Endothelial cell of umbilical vein (primary cell): ENCODE measurements around the gene AMELX. TPM values are rescaled to one million over a fixed set of nuclear protein-coding genes. Genes with fewer than 3 reads are reported as not detected.

Experiments
- BruUV-seq: library from RNA; stranded (reverse); fragments of 400-500 nt; replicated peaks from 2 replicates; lab custom pipeline; 2021; lab: Mats Ljungman, UMichigan
- CTCF ChIA-PET: fragments of 300-600, 350-600 bp; sonication (Branson Sonifier 250); formaldehyde crosslinking; loops from one replicate; lab custom pipeline; 2021; ENCODE audit warnings: antibody characterized with exemption, inconsistent platforms; lab: Charles Lee
- POLR2A ChIA-PET: fragments of 300-600, 350-600 bp; sonication (Branson Sonifier 250); formaldehyde crosslinking; loops from one replicate; lab custom pipeline; 2021; ENCODE audit warnings: antibody characterized with exemption, inconsistent platforms; lab: Charles Lee
- DNase-seq: peaks from one replicate; pipeline ENCODE4 v3.0.0-alpha.2; 2011; ENCODE audit warnings: low read depth, low spot score
- FAIRE-seq: peaks from 2 replicates; lab custom pipeline; 2011; peaks lifted over from hg19 to GRCh38; lab: Jason Lieb, UNC
- H2AFZ ChIP-seq: 2 replicates; pipeline ENCODE4 v1.6.0; 2012; ENCODE audit warnings: low read depth, low read length, control low read depth, inconsistent platforms
- H3K27ac ChIP-seq: 2 replicates; pipeline ENCODE4 v1.5.1; 2011; ENCODE audit warnings: low read depth, mild to moderate bottlenecking, control low read depth, low read length, moderate library complexity; ENCODE audit not compliant: insufficient read depth
- H3K27me3 ChIP-seq, 2 experiments: 2 replicates each; pipeline versions ENCODE4 v1.6.0 to v1.6.1; 2011; ENCODE audit warnings: low read length in 2 of 2, mixed read lengths in 1 of 2; ENCODE audit not compliant: control insufficient read depth in 2 of 2, insufficient read depth in 2 of 2
- H3K36me3 ChIP-seq, 2 experiments: 2 replicates in 1 of 2; 3 replicates in 1 of 2; pipeline ENCODE4 v1.5.1; 2011; ENCODE audit warnings: low read length in 2 of 2, mild to moderate bottlenecking in 1 of 2, moderate library complexity in 1 of 2; ENCODE audit not compliant: control insufficient read depth in 2 of 2, insufficient read depth in 2 of 2; ENCODE audit errors: extremely low read depth in 1 of 2
- H3K4me1 ChIP-seq: 3 replicates; pipeline ENCODE4 v1.5.1; 2011; ENCODE audit warnings: mild to moderate bottlenecking, low read length; ENCODE audit not compliant: control insufficient read depth, insufficient read depth; ENCODE audit errors: extremely low read depth
- H3K4me2 ChIP-seq: 2 replicates; pipeline ENCODE4 v1.6.1; 2011; ENCODE audit warnings: low read length, control low read depth, mixed read lengths; ENCODE audit not compliant: insufficient read depth
- H3K4me3 ChIP-seq, 3 experiments: fragments of 200-600 bp in 1 of 3; sonication (generic), shearing (Covaris generic) in 1 of 3; replicated peaks in 1 of 3; 2 replicates each; pipeline ENCODE4 v1.5.1; 2011 to 2016; ENCODE audit warnings: control low read depth in 3 of 3, low read length in 3 of 3, mild to moderate bottlenecking in 2 of 3, inconsistent platforms in 1 of 3, low read depth in 1 of 3, moderate library complexity in 1 of 3; ENCODE audit not compliant: insufficient read depth in 1 of 3
- H3K79me2 ChIP-seq: 2 replicates; pipeline ENCODE4 v1.6.0; 2012; ENCODE audit warnings: low read length, inconsistent platforms; ENCODE audit not compliant: control insufficient read depth, insufficient read depth
- H3K9ac ChIP-seq: replicated peaks from 2 replicates; pipeline ENCODE3; 2011; ENCODE audit warnings: low read length, control low read depth; ENCODE audit not compliant: insufficient read depth; ENCODE audit errors: extremely low read depth
- H3K9me1 ChIP-seq: replicated peaks from 3 replicates; pipeline ENCODE4 v1.6.0; 2011; ENCODE audit warnings: mild to moderate bottlenecking, low read length; ENCODE audit not compliant: control insufficient read depth, insufficient read depth; ENCODE audit errors: extremely low read depth
- H3K9me3 ChIP-seq: replicated peaks from 2 replicates; pipeline ENCODE4 v1.5.1; 2012; ENCODE audit warnings: low read length, inconsistent platforms; ENCODE audit not compliant: control insufficient read depth, insufficient read depth
- H4K20me1 ChIP-seq: replicated peaks from 2 replicates; pipeline ENCODE3; 2011; ENCODE audit warnings: mild to moderate bottlenecking, low read length; ENCODE audit not compliant: control insufficient read depth, insufficient read depth; ENCODE audit errors: extremely low read depth
- EZH2 ChIP-seq: IDR thresholded peaks from 2 replicates; pipeline ENCODE4 v1.6.1; 2012; ENCODE audit warnings: borderline replicate concordance, low read depth, mild to moderate bottlenecking, moderate library complexity, low read length, inconsistent platforms; ENCODE audit not compliant: severe bottlenecking
- GATA2 ChIP-seq: IDR thresholded peaks from 2 replicates; pipeline ENCODE4 v1.7.0; 2011; ENCODE audit warnings: low read depth, mild to moderate bottlenecking, moderate library complexity, mixed read lengths, low read length; ENCODE audit not compliant: insufficient read length, insufficient read depth
- JUN ChIP-seq: IDR thresholded peaks from 2 replicates; pipeline ENCODE4 v1.6.1; 2011; ENCODE audit warnings: borderline replicate concordance, low read depth; ENCODE audit not compliant: insufficient read length, insufficient read depth
- POLR2A ChIP-seq: IDR thresholded peaks from 2 replicates; pipeline ENCODE4 v1.6.1; 2012; ENCODE audit warnings: low read depth, mild to moderate bottlenecking, control low read depth, low read length
- POLR2AphosphoS5 ChIP-seq: IDR thresholded peaks from 2 replicates; pipeline ENCODE4 v1.6.1; 2012; ENCODE audit warnings: low read depth, mild to moderate bottlenecking, control low read depth, low read length, moderate library complexity; ENCODE audit not compliant: insufficient read depth
- dilution Hi-C: fragments of 300-500 bp; cut with MboI; formaldehyde crosslinking; loops from one replicate; pipeline ENCODE4 v1.15.0; 2019; ENCODE audit warnings: low sequenced_read_pairs; ENCODE audit not compliant: extremely low pct_ligation_motif_present
- intact Hi-C: fragments of 100-400 bp; cut with micrococcal nuclease; formaldehyde crosslinking; loops from one replicate; pipeline ENCODE4 v1.10.0; 2022
- polyA plus RNA-seq, 4 experiments: library from polyadenylated mRNA; depleted of rRNA in 3 of 4; stranded (reverse) in 3 of 4; unstranded in 1 of 4; fragments of >200 nt; gene quantifications; 2 replicates each; pipeline versions ENCODE4 v1.2.1 to v1.2.3, GENCODE V29; 2011 to 2012; ENCODE audit warnings: missing spikeins in 1 of 4
- total RNA-seq: library from RNA; stranded (reverse); gene quantifications from 2 replicates; pipeline ENCODE4 v1.2.3, GENCODE V29; 2021
- TF ChIP-seq, protein P1 (sequence below), 2 donors: IDR thresholded peaks; 1 replicate in 1 of 2; 2 replicates in 1 of 2; pipeline ENCODE4 v1.5.1; 2011; ENCODE audit warnings: low read length in 2 of 2, mild to moderate bottlenecking in 2 of 2, moderate library complexity in 2 of 2, control low read depth in 1 of 2, inconsistent platforms in 1 of 2, low read depth in 1 of 2; ENCODE audit not compliant: insufficient read depth in 1 of 2; ENCODE audit errors: extremely low read depth in 1 of 2

The AMELX gene
- total and polyA plus RNA-seq, 2 donors (not counting 3 experiments of a cell fraction or from before 2014, with no cell fraction given), result not detected

DNA sequence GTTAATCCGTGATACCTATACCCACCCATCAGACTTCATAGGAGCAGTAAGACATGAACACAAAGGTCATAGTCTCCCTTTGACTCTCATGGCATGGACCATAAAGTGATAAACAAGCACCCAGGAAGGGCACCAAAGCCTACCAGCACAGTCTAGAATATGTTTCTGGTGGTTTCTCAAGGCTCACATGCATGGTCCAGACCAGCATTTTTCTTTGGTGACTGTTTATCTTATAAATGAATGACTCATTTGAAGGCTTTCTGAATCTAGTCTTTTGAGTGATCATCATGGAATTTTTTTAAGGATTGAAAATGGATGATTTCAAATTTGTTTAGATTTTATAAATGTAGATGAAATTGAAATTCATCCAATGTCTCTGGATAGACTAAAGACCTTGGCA lies 32.0 kb upstream of the AMELX start:
- Histone ChIP-seq H3K36me3 (no peaks in the 10 kb centered on the region), H3K27me3 (no peaks in the 10 kb centered on the region), H3K4me3 (no peak overlapping the region), H4K20me1 (no peaks in the 10 kb centered on the region), H3K27ac (no peak overlapping the region), H3K4me1 (no peaks in the 10 kb centered on the region), H3K4me2 (no peak overlapping the region), H3K9me3 (no peaks in the 10 kb centered on the region), H3K9ac (no peak overlapping the region), H3K9me1 (no peaks in the 10 kb centered on the region), H3K79me2 (no peaks in the 10 kb centered on the region), H2AFZ (no peak overlapping the region)
- DNase-seq, result no peak
- TF ChIP-seq, protein P1, sequence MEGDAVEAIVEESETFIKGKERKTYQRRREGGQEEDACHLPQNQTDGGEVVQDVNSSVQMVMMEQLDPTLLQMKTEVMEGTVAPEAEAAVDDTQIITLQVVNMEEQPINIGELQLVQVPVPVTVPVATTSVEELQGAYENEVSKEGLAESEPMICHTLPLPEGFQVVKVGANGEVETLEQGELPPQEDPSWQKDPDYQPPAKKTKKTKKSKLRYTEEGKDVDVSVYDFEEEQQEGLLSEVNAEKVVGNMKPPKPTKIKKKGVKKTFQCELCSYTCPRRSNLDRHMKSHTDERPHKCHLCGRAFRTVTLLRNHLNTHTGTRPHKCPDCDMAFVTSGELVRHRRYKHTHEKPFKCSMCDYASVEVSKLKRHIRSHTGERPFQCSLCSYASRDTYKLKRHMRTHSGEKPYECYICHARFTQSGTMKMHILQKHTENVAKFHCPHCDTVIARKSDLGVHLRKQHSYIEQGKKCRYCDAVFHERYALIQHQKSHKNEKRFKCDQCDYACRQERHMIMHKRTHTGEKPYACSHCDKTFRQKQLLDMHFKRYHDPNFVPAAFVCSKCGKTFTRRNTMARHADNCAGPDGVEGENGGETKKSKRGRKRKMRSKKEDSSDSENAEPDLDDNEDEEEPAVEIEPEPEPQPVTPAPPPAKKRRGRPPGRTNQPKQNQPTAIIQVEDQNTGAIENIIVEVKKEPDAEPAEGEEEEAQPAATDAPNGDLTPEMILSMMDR (IDR thresholded peaks at IDR 0.05; ENCODE audit: extremely low read depth in 1 of 2, insufficient read depth in 1 of 2, low read depth in 1 of 2, low read length in 2 of 2), result no peak
- BruUV-seq, result no TSS peak
- dilution Hi-C loops, result no loop called here
- FAIRE-seq, result no peak
- intact Hi-C loops, result no loop called here
- POLR2A ChIA-PET, result no interaction called here
- CTCF ChIA-PET, result interaction anchor here (1.0 kb wide), 1 partner anchor 23 kb away, joined by 3 read pairs; no protein-coding TSS in a partner anchor

DNA sequence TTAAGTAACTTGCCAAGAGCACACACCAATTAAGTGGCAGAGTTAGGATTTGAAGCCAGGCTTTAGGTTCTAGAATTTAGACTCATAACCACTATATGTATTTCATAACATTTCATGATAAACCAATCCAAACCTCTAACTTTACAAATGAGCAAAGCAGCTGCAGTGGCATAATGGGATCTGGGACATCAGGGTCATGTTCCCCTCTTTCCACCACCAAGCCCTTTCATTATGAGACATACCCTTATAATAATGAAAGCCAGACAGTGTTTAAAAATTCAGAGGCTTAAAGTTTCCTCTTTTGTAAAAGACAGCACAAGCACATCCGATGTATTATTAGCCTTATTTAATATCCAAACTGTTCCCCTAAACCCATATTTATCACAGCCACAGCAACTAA lies 28.3 kb upstream of the AMELX start:
- no peaks in the 10 kb centered on the region for H3K9me3 ChIP-seq
- H2AFZ ChIP-seq, result no peak overlapping the region
- no peaks in the 10 kb centered on the region for H3K79me2 ChIP-seq
- H3K27ac ChIP-seq, result no peak overlapping the region
- TF ChIP-seq POLR2A (no peak), EZH2 (no peak), GATA2 (no peak), POLR2AphosphoS5 (no peak), JUN (no peak)
- H3K9me1 ChIP-seq, result no peaks in the 10 kb centered on the region
- ChIA-PET POLR2A (no interaction called here), CTCF (no interaction called here)
- dilution Hi-C loops (no loop called here), intact Hi-C loops (no loop called here)
- H3K4me3 ChIP-seq, result no peak overlapping the region
- no peaks in the 10 kb centered on the region for H3K4me1 ChIP-seq
- FAIRE-seq (peak; percentile 43), DNase-seq (no peak)
- H3K9ac ChIP-seq, result no peak overlapping the region
- no peaks in the 10 kb centered on the region for H3K36me3 ChIP-seq
- no peaks in the 10 kb centered on the region for H3K27me3 ChIP-seq
- no peaks in the 10 kb centered on the region for H4K20me1 ChIP-seq
- no peak overlapping the region for H3K4me2 ChIP-seq
- no TSS peak for BruUV-seq
